Nucleus accumbens (tissue), 56 donors: ENCODE results near the gene TGOLN2.
A peak's percentile ranks its signal among the peaks of the same experiment; 100 is the strongest.

ENCODE experiments used
- DNase-seq, 56 donors: peaks; one replicate each; lab custom pipeline; 2025; lab: John Stamatoyannopoulos, UW

Gene TGOLN2

GRCh38 chr2:85310330-85310729, 17.5 kb downstream of the TGOLN2 start:
- DNase-seq, result no peak

- peak in 6 of 56 donors; percentile 6 to 29 (median 12) for DNase-seq
Measured at GRCh38 chr2:85309699-85310321, 18.0 kb downstream of the TGOLN2 start.

DNA sequence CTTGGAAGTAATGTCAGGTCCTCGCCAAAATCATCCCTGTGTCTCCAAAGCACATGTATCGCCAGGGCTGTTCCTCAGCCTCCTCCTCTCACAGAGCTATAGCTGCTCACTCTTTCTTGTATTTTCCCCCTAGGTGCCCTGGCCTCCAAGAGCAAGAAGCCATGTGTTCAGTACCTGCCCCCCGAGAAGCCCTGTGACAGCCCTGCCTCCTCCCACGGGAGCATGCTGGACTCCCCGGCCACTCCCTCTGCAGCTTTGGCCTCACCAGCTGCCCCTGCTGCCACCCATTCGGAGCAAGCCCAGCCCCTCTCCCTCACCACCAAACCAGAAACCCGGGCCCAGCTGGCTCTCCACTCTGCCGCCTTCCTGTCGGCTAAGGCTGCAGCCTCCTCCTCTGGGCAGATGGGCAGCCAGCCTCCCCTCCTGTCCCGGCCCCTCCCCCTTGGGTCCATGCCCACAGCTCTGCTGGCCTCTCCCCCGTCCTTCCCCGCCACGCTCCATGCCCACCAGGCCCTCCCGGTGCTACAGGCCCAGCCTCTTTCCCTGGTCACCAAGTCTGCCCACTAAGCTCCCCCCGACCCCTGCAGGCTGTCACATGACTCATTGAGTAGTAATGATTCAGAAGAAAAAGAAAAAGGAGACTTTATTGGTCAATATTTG, 18.8 kb downstream of the TGOLN2 start:
- peak in 42 of 56 donors; percentile 7 to 71 (median 34) for DNase-seq

DNA sequence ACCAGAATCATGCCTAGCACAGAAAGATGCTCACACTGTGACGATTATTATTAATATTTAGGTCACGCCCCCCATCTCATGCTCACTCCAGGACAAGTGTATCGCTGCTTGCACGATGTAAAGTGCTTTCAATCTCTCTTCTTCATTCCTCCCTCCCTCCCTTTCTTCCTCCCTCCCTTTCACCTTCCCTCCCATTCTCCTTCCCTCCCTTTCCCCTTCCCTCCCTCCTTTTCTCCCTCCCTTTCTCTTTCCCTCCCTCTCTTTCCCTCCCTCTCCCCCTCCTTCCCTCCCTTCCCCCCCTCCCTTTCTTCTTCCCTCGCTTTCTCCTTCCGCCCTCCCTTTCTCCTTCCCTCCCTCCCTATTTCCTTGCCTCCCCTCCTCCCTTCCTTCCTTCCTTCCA, 19.6 kb downstream of the TGOLN2 start:
- no peak for DNase-seq

DNA sequence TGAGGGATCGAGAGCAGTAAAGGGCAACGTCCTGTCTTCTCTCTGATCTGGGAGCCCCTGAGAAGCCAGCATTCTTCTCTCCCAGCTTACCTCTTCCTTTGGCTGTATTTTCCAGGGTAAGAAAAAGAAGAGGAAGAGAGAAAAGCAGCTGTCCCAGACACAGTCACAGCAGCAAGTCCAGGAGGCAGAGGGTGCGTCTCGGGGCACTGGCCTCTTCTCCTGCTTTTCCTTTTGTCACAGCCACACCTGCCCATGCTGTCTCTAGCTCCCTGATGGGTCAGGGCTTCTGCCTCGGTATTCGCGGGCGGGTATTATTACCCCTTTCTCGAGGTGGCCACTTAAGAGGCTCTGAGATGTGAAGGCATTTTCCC, 20.3 kb downstream of the TGOLN2 start:
- no peak for DNase-seq

- no peak for DNase-seq
Measured at GRCh38 chr2:85303780-85304531, 23.8 kb downstream of the TGOLN2 start.

GRCh38 chr2:85302121-85302520, 25.7 kb downstream of the TGOLN2 start:
- peak in 15 of 56 donors; percentile 4 to 67 (median 25) for DNase-seq

DNA sequence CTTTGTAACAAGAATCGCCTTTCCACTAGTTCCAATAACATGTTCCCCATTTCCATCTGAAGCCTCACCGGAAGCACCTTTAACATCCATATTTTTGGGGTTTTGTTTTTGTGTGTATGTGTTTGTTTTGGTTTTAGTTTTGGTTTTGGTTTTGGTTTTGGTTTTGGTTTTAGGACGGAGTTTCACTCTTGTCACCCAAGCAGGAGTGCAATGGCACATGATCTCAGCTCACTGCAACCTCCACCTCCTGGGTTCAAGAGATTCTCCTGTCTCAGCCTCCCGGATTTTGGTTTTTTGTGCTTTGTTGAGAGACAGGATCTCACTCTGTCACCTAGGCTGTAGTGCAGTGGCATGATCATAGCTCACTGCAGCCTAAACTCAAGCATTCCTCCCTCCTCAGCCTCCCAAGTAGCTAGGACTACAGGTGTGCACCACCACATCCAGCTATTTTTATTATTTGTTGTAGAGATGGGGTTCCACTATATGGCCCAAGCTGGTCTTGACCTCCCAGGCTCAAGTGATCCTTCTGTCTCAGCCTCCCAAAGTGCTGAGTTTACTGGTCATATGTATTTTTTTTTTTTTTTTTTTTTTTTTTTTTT, 36.3 kb downstream of the TGOLN2 start:
- DNase-seq, result no peak

DNA sequence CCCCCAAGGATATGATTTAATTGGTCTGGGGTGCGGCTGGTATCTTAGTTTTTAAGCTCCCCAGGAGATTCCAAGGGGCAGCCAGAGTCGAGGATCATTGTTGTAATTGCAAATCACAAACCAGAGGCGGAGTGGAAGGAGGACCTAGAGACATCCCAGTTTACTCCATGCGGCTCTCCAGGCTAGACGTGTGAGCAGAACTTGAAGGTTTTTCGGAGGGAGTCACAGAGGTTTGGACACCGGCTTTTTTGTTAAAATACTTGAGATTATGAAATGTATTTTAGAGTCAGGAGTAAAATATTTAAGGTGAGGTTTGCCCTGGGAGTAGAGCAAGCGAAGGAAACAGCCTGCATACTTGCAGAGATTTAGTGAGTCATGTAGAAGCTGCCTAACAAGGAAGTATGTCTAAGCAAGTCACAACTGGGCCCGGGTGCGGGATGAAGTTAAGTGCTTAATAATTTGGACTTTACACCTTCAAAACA, 39.5 kb downstream of the TGOLN2 start:
- no peak for DNase-seq

DNA sequence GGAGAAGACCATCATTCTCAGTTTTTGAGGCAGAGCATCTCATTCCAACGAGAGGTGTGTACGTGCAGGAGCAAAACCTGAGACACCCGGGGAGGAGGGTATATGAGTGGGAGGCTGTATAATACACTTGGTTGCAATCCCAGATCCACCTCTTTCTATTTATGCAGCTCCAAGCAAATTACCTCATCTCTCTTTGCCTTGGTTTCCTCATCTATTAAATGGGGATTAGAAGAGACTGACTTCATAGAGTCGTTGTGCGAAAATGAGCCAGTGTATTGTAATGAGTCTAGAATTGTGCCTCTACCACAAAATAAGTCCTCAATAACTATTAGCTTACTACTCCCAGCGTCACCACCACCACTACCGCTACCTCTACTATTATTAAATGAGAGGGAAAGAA, 40.1 kb downstream of the TGOLN2 start:
- DNase-seq, result no peak

- no peak for DNase-seq
Measured at GRCh38 chr2:85286918-85287317, 40.9 kb downstream of the TGOLN2 start.

GRCh38 chr2:85283641-85284040, 44.1 kb downstream of the TGOLN2 start:
- DNase-seq, result no peak

DNA sequence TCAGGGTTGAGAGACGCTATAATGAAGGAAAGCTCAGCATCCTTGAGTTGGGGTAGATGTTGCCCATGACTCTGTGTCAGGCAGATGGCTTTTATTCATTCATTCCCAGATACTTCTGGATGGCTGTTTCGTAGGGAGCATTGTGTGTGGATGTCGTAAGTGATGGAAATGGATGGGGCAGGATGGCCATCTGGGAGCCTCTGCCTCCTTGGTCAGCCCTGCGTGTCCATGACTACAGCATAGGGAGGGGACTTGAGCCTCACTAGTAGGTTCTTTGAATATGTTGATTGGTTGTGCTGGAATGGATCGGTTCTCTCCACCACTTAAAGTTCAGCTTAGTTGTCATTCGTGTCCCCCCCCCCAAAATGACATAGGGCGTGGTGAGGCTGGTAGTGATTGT, 44.9 kb downstream of the TGOLN2 start:
- DNase-seq, result no peak

- DNase-seq, result no peak
Measured at GRCh38 chr2:85281553-85281952, 46.2 kb downstream of the TGOLN2 start.

DNA sequence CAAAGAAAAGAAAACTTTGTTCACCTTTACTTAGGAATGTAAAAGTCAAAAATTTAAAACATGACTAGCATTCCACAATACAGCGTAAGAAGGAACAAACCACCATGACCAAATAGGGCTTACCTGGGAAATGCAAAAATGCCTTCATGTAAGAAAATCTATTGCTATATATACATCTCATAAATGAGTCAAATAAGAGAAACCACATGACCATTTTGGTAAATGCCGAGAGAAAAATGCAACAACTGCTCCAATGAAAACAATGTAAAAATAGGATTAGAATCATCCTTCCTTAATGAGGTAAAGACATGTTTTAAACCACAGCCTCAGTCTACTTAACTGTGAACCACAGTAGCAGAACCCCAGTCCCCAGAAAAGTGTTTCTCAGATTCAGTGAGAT, 49.4 kb downstream of the TGOLN2 start:
- no peak for DNase-seq

- DNase-seq, result no peak
Measured at GRCh38 chr2:85277416-85278158, 50.2 kb downstream of the TGOLN2 start.

DNA sequence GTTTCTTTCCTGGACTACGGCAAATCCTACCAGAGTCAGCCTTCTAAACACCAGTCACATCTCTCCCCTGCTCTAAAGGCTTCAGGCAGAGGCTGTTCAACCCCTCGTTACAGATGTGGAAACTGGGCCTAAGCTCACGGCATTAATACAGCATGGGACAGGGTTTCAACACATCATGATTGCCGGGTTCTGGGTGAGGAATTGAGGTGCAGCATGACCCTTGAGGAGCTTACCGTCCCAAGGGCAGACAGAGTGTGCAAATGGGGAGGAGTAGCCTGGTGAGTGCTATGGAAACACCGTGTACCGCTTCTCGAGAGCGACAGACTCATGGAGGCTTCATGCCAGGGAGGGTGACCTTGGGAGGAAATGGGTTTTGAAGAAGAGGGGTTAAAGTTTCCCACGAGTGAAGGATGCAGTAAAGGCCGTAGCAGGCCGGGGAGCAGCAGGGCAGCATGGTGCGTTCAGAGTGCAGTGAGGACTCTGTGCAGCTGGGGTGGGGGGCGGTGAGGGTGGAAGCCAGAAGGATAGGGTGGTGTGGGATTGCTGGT, 51.1 kb downstream of the TGOLN2 start:
- no peak for DNase-seq

- DNase-seq, result no peak
Measured at GRCh38 chr2:85275984-85276540, 51.7 kb downstream of the TGOLN2 start.

DNA sequence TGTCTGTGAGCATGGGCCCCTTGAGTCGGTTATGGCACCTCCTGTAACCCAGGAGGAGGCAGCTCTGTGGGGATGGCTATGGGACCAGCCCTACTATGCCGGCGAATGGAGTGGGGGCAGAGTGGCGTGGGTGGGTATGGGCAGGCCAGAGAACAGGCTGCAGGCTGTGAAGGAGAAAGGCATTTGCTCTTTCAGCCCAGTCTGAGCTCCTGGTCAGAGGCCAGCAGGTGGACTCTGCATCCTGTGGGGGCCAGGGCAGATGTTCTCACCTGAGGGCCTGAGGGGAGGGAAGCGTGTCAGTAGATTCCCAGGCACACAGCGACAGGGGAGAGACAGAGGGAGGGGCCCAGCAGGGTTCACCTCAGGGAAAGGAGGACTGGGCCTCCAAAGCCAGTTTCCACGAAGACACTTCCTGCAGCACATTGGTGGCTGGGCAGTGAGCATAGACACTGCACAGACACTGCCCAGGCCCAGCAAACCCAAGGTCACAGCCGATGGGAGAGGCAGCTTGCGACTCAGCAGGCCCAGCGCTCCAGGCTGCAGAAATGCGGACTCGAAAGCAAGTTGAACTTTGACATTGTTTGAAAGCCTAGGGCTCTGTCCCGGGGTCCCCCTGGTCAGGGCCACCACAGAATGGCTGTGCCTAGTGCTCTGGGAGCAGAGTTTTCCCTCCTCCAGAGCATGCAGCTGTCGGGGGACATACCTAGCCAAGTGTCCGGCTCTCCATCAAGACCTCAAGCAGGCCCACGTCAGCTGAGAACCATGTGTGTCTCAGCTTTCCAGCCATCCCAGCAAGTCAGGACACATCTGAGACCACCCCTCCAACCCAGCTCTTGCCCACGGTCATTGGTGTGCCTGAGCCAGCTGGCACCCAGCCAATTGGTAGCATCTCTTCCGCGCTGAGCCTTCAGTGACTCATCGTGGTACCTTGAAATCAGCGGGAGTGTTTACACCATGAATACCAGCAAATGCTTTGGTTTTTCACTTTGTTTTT, 53.8 kb downstream of the TGOLN2 start:
- DNase-seq, result peak in 1 of 56 donors; percentile 41
